Stimulated activated CD8-positive, alpha-beta memory T cell treated with anti-CD3 and anti-CD28 coated beads, Interleukin-4, amount 100 ng/mL, for 24 hours (primary cell): ENCODE results near the gene LRRC39.

ENCODE experiments used
- DNase-seq: peaks from one replicate; pipeline ENCODE4 v3.0.0-alpha.2; 2020; ENCODE audit warnings: low read depth

The LRRC39 gene

DNA sequence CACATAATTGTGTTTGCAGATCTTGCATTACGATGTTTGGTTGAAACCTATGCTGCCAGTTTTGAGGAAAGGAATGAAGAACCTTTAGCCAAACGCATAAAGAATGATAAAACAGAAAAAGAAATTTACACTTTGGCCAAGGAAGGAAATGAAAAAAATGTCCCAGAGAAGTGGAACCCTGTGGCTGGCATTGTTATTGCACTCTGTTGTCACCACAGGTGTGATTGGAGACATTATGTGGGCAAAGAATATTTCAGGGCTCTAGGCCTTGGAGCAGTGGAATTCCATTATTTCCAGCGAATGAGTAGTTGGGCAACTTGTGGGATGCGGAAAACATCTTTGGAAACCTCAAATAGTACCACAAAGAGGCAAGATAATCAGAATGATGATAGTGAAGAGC lies 30.2 kb downstream of the LRRC39 start:
- DNase-seq = no peak

DNA sequence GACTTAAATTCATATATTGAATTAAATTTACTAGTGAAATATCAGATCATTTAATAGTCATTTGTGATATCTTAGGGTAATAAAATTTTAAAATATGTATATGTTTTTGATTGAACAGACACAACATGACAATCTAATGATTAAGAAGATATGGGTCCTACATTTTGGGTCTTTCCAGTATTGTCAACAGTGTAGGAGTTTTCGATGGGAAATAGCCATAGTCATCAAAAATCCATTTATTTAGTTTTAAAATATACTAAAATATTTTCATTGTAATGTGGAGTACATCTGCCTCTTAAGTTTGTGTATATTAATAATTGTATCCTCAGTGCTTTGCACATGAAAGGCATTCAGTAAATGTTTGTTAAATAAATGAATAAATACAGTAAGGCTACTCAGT lies 31.1 kb downstream of the LRRC39 start:
- DNase-seq = no peak

DNA sequence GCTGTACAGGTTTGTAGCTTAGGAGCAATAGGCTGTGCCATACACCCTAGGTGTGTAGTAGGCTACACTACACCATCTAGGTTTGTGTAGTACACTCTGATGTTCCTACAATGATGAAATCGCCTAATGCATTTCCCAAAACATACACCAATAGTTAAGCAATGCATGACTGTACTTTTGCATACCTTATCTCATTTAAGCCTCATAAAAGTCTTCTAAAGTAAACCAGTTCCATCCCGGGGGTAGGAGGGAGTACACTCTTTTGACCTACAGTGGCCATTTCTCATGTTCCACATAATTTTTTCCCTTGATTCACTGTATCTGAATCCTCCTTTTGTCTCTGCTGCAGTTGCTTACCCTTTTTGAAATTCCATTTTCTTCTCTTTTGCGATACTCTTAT lies 32.9 kb downstream of the LRRC39 start:
- DNase-seq = no peak

DNA sequence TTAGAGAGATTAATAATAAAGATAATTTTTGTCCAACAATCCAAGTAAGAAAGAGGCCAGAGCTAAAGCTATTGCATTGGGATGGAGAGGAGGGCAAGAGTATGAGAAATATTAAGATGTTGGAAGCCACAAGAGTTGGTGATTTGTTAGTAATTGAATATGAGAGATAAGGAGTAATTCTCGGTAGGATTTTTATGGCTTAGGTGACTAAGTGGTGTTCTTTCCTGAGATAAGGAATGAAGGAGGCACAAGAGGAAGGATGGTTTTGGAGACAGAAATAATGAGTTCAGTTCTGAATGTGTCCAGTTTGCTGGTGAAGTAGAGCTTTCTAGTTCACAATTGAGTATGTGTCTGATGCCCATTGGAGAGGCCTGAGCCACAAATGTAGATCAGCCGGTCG lies 35.7 kb downstream of the LRRC39 start:
- DNase-seq = no peak

DNA sequence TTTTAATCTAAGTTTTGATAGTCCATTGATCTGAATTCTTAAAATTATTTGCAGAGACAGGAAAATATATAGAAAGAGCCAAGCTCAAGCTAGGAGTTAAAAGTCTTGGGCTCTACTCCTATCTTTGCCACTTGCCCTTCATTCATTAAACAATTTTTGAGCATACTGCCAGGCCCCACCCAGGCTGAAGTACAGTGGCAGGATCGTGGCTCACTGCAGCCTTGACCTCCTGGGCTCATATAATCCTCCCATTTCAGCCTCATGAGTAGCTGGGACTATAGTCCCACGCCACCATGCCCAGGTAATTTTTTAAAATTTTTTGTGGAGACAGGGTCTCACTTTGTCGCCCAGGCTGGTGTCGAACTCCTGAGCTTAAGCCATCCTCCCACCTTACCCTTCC lies 36.9 kb downstream of the LRRC39 start:
- DNase-seq = no peak

DNA sequence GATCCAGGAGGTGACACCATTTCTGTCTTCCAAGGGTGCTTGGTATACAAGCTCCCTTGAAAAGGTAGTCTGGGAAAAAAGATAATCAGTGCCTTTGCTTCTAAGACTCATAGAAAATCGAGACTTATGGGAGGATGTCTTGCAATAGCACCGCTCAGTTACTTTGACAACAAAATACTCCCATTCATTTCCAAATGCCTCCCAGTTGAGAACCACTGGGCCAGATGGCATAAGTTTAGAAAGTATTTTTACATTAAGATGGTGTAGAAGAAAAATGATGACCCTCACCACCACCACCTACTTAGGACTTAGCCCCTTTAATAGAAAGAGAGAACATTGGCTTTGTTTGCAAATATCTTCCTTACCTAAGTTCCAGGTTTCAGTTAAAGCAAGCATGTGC lies 40.5 kb downstream of the LRRC39 start:
- no peak for DNase-seq

DNA sequence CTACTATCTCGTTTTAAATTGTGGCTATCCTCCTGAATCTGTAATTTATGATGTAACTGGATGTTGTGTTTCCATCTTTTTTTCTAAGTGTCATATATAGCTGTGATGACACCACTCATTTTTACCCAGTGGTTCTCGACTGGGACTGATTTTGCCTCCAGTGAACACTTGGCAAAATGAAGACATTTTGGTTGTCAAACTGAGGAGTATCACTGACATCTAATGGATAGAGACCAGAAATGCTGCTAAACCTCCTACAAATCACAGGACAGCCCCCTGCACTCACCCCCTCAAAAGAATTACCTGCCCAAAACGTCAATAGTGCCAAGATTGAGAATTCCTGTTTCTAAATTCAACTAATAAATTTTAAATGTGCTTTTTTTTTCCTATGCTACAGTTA lies 43.2 kb downstream of the LRRC39 start:
- no peak for DNase-seq

DNA sequence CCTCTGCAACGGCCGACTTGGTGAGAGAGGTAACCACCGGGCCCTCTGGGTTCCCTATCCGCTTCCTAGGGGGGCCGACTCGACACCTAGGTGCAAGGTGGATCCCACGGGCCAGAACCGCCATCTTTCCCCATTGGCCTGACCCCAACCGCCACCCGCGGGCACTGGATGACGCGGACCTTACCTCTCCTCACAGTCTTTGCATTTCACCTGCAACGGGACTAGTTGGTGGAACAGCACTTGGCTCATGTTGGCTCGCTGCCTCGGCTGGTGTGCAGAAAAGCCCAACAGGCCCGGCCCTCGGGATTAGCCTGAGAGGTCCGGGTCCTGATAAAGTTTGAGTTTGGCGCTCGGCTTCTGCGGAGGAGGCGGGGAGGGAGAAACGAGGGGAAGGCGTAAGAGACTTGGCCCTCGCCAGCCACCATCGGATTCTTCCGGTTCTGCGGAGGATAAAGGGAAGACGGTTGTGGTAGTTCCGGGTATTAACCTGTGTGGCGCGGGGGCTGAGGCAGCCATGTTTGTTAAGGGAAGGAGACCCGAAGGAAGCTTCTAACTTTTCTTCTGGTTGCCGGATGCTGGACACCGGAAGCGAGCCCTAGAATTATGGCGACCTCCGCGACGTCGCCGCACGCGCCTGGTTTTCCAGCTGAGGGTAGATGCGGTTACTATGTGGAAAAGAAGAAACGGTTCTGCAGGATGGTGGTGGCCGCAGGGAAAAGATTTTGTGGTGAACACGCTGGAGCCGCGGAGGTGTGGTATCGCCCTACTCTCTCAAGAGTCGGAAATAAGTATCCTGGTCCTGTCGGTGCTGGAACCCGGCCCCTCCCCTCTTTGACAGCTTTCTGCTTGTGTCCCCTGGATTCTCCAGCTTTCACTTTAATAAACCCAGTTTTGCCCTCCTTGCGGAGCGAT lies 45.2 kb downstream of the LRRC39 start, which contains the start of the genes SASS6 and TRMT13:
Gene SASS6, minus strand, starts transcription at position 365 of the 912 bp plus-strand sequence. Its CDS starts 116 bp downstream, at position 249.
Gene TRMT13, plus strand, starts transcription at position 598 of the 912 bp plus-strand sequence. Its CDS starts 6 bp downstream, at position 604.
- peak; percentile 88 for DNase-seq

DNA sequence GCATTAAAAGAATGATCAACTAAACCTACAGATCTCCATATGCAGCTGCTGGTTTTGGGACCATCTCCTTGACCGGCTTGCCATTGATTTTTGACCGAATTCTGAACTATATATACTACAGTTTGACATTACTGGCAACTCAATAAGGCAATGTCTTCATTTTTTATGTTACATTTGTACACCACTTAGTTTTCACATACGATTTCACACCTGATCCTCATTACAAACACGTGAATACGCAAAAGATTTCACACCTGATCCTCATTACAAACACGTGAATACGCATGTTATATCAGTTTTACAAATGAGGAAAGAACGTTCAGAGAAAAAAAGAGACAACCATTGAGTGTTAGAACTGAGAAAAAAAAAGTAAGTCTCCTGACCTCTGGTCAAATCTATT lies 46.4 kb downstream of the LRRC39 start:
- DNase-seq = no peak

DNA sequence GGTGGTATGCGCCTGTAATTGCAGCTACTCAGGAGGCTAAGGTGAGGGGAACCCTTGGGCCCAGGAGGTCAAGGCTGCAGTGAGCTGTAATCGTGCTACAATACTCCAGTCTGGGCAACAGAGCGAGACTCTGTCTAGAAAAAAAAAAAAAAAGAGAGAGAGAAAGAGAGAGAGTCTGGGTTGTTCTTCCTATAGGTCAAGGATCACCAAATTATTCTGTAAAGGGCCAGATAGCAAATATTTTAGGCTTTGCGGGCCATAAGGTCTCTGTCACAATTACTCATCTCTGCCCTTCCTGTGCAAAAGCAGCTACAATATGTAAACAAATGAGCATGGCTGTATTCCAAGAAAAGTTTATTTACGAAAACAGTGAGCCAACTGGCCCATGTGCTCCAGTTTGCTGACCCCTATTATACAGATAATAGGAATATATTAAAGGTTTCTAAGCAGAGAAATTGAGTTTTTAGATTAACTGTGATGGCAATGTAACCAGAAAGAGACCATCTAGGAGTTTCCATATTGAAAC lies 47.4 kb downstream of the LRRC39 start:
- DNase-seq = no peak

DNA sequence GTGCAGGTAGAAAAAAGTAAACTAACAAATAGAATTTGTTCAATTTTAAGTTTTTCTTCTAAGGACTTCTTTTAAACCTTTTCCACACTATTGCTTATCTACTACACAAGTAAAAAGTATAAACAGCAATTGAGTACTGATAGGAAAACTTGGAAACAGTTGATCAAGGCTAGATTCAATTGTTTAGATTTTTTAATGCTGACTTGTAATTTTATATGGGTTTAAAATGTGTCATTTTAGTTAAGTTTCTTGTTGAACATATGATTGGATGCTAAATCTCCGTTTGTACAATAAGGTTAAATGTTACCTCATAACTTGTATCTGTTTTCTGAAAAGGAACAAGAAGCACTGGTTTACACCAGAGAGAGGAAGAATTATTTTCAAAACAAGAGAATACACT lies 50.8 kb downstream of the LRRC39 start:
- no peak for DNase-seq

DNA sequence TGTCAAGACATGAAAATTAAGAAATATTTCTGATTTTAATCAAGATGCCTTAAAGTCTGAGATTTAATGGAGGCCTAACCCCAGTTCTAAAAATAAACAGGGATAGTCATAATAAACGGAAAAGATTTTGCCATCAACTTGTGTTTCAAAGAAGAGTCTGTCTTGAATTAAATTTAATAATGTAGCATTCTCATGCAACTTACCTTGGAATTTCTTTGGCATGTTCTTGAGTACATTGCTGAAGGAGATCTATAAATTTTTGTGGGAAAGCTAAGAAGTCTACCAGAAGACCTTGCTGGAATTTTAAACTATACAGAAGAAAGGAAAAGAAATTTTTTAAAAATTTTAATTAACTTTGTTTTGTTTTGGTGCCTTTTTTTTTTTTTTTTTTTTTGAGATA lies 55.9 kb downstream of the LRRC39 start:
- no peak for DNase-seq

DNA sequence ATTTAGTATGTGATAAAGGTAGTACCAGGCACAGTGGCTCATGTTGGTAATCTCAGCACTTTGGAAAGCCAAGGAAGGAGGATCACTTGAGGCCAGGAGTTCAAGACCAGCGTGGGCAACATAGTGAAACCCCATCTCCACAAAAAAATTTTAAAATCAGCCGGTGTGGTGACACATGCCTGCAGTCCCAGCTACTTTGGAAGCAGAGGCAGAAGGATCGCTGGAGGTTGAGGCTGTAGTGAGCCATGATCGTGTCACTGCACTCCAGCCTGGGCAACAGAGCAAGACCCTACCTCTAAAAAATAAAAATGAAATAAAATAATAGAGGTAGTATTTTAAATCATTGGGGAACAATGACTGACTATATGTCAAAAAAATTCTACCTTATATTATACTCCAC lies 62.5 kb downstream of the LRRC39 start:
- DNase-seq = no peak

DNA sequence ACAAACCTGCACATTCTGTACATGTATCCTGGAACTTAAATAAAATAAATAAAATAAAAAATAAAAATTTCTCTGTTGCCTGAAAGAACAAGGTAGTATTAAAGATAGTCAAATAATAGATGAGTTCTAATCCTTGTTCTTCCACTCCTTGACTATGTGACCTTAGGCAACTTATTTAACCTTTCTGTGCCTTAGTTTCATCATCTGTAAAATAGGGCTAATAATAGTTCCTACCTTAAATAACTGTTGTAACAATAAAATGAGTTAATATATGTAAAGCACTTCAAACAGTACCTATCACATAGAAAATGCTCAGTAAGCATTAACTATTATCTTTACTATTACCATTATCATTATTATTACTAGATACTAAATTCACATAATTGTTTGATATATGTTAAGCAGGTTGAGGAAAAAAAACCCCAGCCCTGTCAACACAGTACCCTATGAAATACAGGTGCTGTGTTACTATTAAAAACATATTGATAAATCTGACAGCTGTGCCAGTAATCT lies 68.4 kb downstream of the LRRC39 start:
- DNase-seq = no peak

DNA sequence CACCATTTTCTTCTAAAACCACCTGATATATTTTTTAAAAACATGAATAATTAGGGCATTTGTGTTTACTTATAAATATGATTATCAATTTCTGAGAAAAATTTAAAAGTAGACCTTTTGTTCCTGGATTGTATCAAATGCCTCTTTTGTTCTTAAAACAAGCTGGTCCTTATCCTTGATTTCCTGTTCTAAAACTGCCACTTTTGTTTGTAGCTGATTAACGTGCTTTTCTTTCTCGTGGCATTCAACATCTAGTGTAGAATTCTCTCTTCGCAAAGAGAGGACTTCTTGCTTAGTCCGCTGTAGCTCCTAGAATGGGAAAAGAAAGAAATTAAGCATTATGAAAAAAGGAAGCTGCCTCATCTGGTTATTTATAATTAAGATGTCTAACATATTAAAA lies 70.4 kb downstream of the LRRC39 start:
- DNase-seq = no peak

DNA sequence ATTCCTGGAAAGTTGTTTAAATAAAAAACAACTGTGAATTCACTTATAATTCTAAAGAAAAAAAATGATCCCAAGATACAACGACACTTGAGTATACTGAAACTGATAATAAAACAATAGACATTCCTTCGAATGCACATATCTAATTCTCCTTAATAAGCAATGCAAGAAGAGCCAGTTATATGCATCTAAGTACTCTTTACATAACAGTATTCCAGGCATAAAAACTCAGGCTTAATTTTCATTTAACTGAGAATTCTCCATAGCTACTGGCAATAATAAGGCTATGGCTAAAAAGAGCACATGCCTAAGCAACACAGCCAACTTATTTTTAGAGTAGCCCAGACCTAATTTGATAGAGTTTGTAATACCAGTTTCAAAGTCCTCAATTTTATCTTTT lies 76.5 kb downstream of the LRRC39 start:
- DNase-seq = no peak

DNA sequence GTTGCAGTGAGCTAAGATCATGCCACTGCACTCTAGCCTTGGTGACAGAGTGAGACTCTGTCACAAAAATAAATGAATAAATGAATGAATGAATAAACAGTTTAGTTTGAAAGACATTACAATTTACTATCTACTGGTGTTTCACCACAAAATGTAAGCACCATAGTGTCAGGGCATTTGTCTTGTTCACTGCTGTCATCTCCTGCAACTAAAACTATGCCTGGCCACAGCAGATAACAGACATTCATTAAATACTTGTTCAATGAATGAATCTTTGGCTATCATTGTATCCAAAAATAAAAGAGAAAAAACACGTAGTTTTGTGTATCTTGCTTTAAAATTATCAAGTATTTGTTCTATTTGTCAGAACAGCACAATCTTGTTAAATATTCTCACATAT lies 77.9 kb downstream of the LRRC39 start:
- DNase-seq = no peak
